Measurements from ENCODE around the gene MYH7B. TPM values are rescaled to one million over a fixed set of nuclear protein-coding genes. Genes with fewer than 3 reads are reported as not detected.

The MYH7B gene
- total RNA-seq, 1 experiment from 2014 or later = 0.74 TPM

DNA sequence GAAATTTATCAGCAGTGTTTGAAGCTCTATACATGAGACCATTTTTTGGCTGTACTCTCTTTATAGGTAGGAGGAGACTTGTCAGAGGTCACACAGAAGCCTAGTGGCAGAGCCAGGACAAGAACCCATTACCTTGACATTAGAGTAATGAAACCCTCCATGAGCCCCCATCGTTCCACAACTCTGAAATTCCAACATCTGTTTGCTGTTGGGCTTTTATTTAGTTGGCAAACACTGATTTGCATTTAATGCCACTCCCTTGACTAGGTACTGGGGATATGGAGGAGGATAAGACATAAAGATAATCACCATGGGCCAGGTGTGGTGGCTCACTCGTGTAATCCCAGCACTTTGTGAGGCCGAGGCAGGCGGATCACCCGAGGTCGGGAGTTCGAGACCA lies 1.7 kb upstream of the MYH7B start:
- DNase-seq (ENCODE audit: low read depth, low spot score) (no peak), ATAC-seq (no peak)
- Histone ChIP-seq H3K4me1 (ENCODE audit: control insufficient read depth in 1 of 2, insufficient read depth in 2 of 2, low read length in 2 of 2) (peaks cover 7 to 18% of the 10 kb centered on the region in 2 experiments), H3K27me3 (ENCODE audit: insufficient read depth, low read length) (no peaks in the 10 kb centered on the region), H3K9ac (ENCODE audit: low read length) (no peak overlapping the region), H3K27ac (ENCODE audit: low read depth, low read length) (no peak overlapping the region), H3K9me3 (ENCODE audit: control insufficient read depth in 1 of 2, insufficient read depth in 1 of 2, low read depth in 1 of 2, low read length in 2 of 2) (no peaks in the 10 kb centered on the region), H3K79me2 (ENCODE audit: insufficient read depth, low read length) (peaks cover 15% of the 10 kb centered on the region), H4K20me1 (ENCODE audit: insufficient read depth) (no peaks in the 10 kb centered on the region), H2AFZ (ENCODE audit: low read depth, low read length, poor library complexity, severe bottlenecking) (no peak overlapping the region), H3K4me2 (ENCODE audit: low read length) (peak overlapping the region; percentile 95; the same call in 1 of the 2 replicates), H3K4me3 (replicated peaks in 1 of 2; ENCODE audit: low read depth in 1 of 2, low read length in 2 of 2) (no peak overlapping the region), H3K36me3 (ENCODE audit: control insufficient read depth in 1 of 2, insufficient read depth in 2 of 2, low read length in 2 of 2) (peaks cover 11 to 21% of the 10 kb centered on the region in 2 experiments; a peak in 3 of 4 replicates), H3K9me2 (ENCODE audit: insufficient read depth) (no peaks in the 10 kb centered on the region)
- TF ChIP-seq SIN3A (IDR thresholded peaks at IDR 0.05; ENCODE audit: low read depth) (0 out of 2 replicates have a peak, but pooled peaks have one; percentile 1), ELF1 (IDR thresholded peaks at IDR 0.05; ENCODE audit: borderline replicate concordance, low read depth) (no peak), ZFX (IDR thresholded peaks at IDR 0.05) (no peak), YY1 (IDR thresholded peaks at IDR 0.05; ENCODE audit: extremely low read depth, insufficient replicate concordance, low read depth, low read length) (no peak), JUND (IDR thresholded peaks at IDR 0.05) (no peak)
- ChIA-PET POLR2A (interaction anchor here (0.7 to 1.2 kb wide), 2 partner anchors 55 to 80 kb away, joined by 3 read pairs; no protein-coding TSS in a partner anchor), CTCF (interaction anchor here (1.1 kb wide), 1 partner anchor 80 kb away, joined by 4 read pairs; no protein-coding TSS in a partner anchor), RAD21 (ENCODE audit: low non-redundant PET in 1 of 2, low total read pairs in 2 of 2, uncharacterized antibody in 2 of 2, unreplicated experiment in 2 of 2) (no interaction called here)
- no TSS peak for BruUV-seq (replicated peaks)
- intact Hi-C loops (cut with micrococcal nuclease) = no loop called here

DNA sequence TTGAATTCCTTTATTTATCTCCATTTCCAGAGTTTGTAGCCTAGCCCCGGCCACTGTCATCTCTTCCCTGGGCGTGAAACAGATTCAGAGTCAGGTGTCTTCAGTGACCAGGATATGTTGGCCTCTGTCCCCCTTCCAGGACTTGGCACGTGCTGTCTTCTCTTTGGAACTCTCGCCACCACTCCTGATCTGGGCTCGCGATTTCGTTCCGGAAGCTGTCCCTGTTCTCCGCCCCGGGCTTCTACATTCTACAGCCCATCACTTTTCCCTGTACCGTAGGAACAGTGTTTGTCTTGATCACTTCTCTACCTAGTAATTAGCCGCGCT lies 801 bp upstream of the MYH7B start:
- ChIA-PET POLR2A (interaction anchor here (1.5 kb wide), 1 partner anchor 129 kb away, joined by 3 read pairs; the partner anchor contains the start of gene NCOA6), RAD21 (ENCODE audit: low non-redundant PET in 1 of 2, low total read pairs in 2 of 2, uncharacterized antibody in 2 of 2, unreplicated experiment in 2 of 2) (interaction anchor here in 1 of 2 experiments (1.5 kb wide), 1 partner anchor 79 kb away, joined by 3 read pairs; the partner anchor contains the start of gene ACSS2), CTCF (interaction anchor here (1.1 to 3.3 kb wide), 2 partner anchors 80 to 81 kb away, joined by 4 to 26 read pairs; partner anchors contain the start of gene ACSS2)
- peak overlapping the region; percentile 86 for H3K9ac ChIP-seq (ENCODE audit: low read length)
- no peak overlapping the region for H2AFZ ChIP-seq (ENCODE audit: low read depth, low read length, poor library complexity, severe bottlenecking)
- H3K36me3 ChIP-seq (ENCODE audit: control insufficient read depth in 1 of 2, insufficient read depth in 2 of 2, low read length in 2 of 2) = peaks cover 6 to 12% of the 10 kb centered on the region in 2 experiments; a peak in 3 of 4 replicates
- peak overlapping the region; percentile 95 for H3K4me2 ChIP-seq (ENCODE audit: low read length)
- peak; percentile 32 for ATAC-seq
- peak; percentile 13 for DNase-seq (ENCODE audit: low read depth, low spot score)
- H4K20me1 ChIP-seq (ENCODE audit: insufficient read depth) = no peaks in the 10 kb centered on the region
- no peaks in the 10 kb centered on the region for H3K9me2 ChIP-seq (ENCODE audit: insufficient read depth)
- peaks cover 7 to 18% of the 10 kb centered on the region in 2 experiments for H3K4me1 ChIP-seq (ENCODE audit: control insufficient read depth in 1 of 2, insufficient read depth in 2 of 2, low read length in 2 of 2)
- no peaks in the 10 kb centered on the region for H3K27me3 ChIP-seq (ENCODE audit: insufficient read depth, low read length)
- no peaks in the 10 kb centered on the region for H3K9me3 ChIP-seq (ENCODE audit: control insufficient read depth in 1 of 2, insufficient read depth in 1 of 2, low read depth in 1 of 2, low read length in 2 of 2)
- intact Hi-C loops (cut with micrococcal nuclease) = loop anchor here (1.0 kb wide), 1 partner anchor 79 kb away; the partner anchor contains the start of gene ACSS2
- peaks cover 15% of the 10 kb centered on the region for H3K79me2 ChIP-seq (ENCODE audit: insufficient read depth, low read length)
- no TSS peak for BruUV-seq (replicated peaks)
- peak overlapping the region; percentile 88 to 91 for H3K4me3 ChIP-seq (replicated peaks in 1 of 2; ENCODE audit: low read depth in 1 of 2, low read length in 2 of 2)
- TF ChIP-seq FOSL1 (IDR thresholded peaks at IDR 0.05; ENCODE audit: low read depth) (no peak), SRF (IDR thresholded peaks at IDR 0.05; ENCODE audit: low read depth) (peak; percentile 19), ZNF274 (IDR thresholded peaks at IDR 0.05; ENCODE audit: low read depth, low read length) (no peak)
- TF ChIP-seq, protein P1, sequence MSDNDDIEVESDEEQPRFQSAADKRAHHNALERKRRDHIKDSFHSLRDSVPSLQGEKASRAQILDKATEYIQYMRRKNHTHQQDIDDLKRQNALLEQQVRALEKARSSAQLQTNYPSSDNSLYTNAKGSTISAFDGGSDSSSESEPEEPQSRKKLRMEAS (IDR thresholded peaks at IDR 0.05) = peak; percentile 69
- H3K27ac ChIP-seq (ENCODE audit: low read depth, low read length) = peak overlapping the region; percentile 75
